HG03460 (cell line): Measurements from ENCODE around the gene ARID1B.

Experiments
- ATAC-seq: cut with Tn5 transposase; IDR thresholded peaks from one replicate; pipeline ENCODE4 v1.9.1; 2021; ENCODE audit not compliant: unreplicated experiment

ARID1B gene

DNA sequence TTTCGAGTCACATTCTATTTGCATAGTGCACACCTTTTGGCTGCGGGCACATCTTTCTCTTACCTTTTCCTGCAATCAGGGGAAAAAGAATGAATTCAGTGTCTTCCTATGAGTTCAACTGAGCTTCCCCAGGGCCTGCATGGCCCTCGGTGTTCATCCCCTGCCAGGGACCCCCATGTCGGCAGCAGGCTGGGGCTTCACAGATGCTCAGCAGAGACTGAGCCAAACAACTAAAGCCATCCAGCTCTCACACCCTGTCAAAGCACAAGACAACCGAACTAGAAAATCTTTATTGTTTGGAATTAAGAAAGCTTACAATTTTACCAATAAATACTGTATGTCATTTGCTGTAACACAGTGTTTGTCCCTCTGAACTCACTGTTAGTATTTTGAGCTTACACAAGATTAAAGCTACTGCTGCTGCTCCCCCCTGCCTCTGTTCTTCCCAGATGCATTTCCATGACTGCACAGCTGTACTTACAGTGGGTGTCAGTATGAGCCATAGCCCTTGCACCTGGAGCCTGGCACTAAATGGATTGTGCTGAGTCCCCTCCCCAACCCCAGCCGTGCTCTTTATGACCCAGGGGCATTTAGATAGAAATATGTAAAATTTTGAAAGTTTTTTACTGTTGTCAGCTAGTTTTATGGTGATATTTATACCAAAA is 340.4 kb downstream of the ARID1B start:
- no peak for ATAC-seq

DNA sequence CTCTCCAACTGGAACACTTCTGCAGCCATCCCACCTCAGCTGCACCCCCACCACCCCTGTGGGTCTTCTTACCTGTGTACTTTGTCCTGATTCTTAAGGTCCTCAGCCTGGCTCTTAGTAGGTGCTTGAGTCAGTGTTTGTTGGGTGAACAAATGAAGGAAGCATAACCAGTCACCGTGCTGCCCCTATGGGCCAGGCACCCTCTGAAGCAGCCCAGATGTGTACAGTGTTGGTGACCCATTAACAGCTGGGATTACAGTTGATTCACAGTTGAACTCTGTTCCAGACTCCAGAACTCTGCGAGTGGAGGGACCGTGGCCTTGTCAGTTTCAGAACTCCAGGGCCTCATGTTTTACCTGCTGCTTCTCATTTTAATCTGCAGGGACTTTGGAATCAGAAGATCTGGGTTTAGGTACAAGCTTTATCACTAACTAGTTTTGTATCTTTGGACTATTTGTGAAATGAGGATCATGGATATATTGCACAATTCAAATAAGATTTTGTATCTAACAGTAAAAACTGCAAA is 342.4 kb downstream of the ARID1B start:
- no peak for ATAC-seq

DNA sequence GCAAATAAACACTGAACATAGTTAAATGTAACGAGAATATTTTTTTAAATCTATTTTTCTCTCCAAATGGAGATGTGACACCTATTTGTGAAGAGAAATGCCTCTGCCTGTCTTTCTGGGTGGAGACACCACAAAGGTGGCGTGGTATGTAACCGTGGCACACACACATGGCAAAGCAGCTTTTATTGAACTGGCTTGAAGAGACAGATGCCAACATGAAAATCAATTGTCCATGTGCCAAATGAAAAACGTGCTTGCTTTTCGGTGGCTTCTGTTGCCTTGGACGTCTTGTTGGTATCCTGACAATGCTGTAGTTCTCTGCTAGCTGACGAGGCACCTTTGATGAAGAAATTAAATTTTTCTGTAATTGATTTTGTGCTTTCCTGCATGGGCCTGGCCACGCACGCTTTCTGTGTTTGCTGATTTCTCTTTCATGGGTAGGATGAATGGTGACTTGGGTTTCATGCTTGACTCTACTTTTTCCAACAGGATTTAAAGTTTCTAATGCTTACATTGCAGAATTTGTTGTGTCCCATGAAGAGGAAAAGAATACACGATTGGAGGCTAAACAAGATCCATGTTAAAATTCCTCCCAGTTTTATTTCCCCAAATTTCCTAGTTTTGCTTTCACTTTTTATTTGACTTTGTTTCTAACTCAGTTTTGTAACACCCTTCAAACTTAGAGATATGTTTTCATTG is 343.5 kb downstream of the ARID1B start:
- no peak for ATAC-seq

DNA sequence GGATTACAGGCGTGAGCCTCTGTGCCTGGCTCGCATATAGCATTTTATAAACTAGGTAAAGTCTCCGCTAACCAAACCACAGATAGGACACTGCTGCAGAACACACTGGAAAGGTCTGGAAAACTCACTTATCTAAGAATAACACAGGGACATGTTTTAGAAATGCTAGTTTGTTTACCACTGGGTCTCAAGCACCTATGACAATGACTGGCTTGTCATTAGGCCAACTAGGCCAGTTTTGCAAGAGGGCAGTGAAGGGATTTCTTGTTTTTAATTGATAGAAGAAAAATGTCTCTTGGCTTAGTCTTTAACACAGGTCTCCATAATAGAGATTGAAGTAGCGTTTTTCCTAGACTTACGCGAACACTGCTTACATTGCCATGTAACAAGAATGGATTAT is 344.7 kb downstream of the ARID1B start:
- ATAC-seq = no peak

- no peak for ATAC-seq
Observed at GRCh38 chr6:157123234-157123633, 346.1 kb downstream of the ARID1B start.

- no peak for ATAC-seq
Observed at GRCh38 chr6:157124485-157125254, 347.5 kb downstream of the ARID1B start.

DNA sequence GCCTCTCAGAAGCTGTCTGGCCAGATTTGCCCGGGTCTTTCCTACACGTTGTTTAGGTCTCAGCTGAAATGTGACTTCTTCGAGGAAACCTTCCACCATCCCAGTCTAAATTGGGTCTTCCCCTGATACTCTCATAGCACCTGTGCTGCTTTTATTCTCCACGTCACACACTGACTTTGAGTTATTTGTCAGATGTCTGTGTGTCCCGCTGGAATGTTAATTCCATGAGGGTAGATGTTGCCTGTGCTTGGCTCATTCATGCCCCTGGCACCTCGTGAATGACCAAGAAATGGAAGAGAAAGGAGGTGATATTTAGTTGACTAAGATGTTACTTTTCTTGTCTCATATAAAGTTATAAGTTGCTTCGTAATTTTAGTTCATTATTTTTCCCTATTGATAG is 348.4 kb downstream of the ARID1B start:
- ATAC-seq = no peak

GRCh38 chr6:157126183-157127098 is 349.3 kb downstream of the ARID1B start:
- no peak for ATAC-seq

DNA sequence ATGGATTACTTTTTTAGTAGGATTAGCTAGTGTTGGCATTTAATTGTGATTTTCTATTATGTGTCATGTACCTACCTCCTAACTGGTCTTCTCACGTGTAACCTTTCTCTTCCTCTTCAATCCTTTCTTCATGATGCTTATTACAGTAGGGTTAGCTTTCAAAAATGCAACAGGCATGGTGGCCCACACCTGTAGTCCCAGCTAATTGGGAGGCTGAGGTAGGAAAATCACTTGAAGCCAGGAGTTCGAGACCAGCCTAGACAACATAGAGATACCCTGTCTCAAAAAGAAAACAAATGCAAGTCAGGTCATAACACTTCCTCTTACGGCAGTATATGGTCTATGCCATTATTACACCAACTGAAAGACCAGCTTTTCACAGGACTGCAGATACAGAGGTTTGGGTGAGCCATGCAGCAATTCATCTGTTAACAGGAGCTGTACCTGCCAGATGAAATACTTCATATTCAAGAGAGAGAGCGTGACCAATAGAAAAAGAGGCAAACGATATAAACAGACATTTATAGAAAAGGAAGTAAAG is 351.1 kb downstream of the ARID1B start:
- no peak for ATAC-seq

- ATAC-seq = no peak
Observed at GRCh38 chr6:157131250-157131649, 354.1 kb downstream of the ARID1B start.

DNA sequence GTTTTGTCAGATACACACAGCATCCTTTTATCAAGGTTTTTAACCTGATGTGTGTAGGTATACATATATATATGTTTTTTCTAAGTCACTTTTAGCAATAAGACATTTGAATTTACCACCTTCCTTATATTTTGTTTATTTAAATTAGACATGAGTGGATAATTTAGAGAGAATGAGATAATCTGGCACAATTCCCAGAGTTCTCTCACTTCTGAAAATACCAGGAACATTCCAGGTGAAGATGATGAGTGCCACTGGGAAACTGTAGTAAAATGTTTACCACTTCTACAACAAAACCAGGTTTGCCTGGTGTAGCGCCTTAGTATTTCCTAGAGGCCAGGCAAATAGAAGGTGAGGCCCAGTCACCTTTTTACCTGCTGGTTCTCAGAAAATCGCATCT is 356.7 kb downstream of the ARID1B start:
- no peak for ATAC-seq

- no peak for ATAC-seq
Observed at GRCh38 chr6:157134402-157135047, 357.3 kb downstream of the ARID1B start.

- no peak for ATAC-seq
Observed at GRCh38 chr6:157135691-157136090, 358.5 kb downstream of the ARID1B start.

DNA sequence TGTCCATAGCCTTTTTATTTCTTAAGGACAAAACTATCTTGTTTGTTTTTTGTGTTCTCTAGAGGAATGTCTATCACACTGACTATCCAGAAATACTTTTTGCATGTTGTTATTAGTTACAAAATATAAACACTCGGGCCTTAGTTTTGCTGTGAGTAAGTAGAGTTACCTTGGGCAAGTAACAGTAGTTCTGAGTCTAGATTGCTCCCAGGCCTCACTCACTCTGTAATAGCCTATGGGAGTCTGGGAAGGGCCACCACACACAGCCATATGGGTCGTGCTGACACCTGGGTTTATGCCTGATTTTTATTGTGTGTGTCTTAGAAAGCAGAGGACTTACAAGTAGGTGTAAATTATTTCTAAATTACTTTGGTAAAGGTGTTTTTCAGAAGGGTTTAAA is 360.3 kb downstream of the ARID1B start:
- ATAC-seq = no peak

DNA sequence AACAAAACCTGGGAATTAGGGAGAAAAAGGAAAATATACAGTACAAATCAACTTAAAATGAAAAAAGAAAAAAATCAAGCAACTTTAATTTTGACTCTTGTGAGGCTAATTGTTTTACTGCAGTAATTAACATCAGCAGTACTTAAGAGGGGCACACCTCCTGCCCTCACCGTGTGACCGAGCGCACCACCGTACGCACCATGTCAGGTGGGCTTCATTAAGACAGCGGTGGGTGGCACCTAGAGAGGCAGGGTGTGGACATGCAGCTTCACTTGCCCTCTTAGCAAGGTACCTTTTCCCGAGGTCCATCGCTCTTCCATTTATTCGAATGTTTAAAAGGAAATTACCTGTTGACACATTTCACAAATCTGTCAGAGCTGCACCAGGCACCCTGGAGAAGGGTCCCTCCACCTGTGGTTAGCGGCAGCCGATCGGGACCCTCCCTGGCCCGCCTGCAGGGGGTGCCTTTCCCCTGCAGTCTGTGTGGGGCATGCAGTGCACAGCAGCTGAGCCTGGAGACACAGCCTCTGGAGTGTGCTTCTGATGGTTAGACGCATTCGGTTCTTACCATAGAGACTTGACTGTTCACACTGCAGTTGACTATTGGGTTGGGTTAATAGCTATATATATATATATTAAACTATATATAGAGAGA is 362.0 kb downstream of the ARID1B start:
- ATAC-seq = no peak

GRCh38 chr6:157143171-157143889 is 366.2 kb downstream of the ARID1B start:
- ATAC-seq = no peak

- ATAC-seq = no peak
Observed at GRCh38 chr6:157143890-157144798, 367.0 kb downstream of the ARID1B start.
